NCI-H2107 treated with DMSO at 0.1 percent for 48 hours (cell line): ENCODE measurements around the gene TP53TG3F.
"Not testable (repeated sequence)": the region's sequence is repeated elsewhere in the genome, so short reads cannot be mapped to it uniquely, and the experiment has no call there.

Experiments used
- DNase-seq: peaks from one replicate; lab custom pipeline; 2025; ENCODE audit not compliant: unreplicated experiment; lab: John Stamatoyannopoulos, UW

The TP53TG3F gene

DNA sequence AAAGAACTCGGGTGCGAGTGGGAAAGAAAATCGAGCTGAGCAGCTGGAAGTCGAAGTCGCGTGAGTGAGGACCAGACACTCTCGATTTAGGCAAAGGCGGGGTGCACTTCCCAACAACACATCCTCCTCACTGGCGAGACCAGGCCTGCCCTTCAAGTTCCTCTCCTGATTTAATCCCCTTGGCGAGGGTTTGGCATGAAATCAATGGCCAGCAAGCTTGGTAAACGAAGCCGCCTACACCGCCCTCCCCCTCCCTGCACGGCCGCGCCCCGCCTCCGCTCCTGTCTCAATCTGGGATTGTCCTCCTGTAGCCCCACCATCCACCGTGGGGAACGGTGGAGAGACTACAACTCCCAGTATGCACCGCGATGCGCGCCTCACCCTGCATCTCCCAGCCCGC is at the start of gene TP53TG3F:
TSS of gene TP53TG3F (plus strand) at position 301 of the 400 bp plus-strand sequence. CDS start at position 369, 68 bp downstream.
- not testable (repeated sequence) for DNase-seq

DNA sequence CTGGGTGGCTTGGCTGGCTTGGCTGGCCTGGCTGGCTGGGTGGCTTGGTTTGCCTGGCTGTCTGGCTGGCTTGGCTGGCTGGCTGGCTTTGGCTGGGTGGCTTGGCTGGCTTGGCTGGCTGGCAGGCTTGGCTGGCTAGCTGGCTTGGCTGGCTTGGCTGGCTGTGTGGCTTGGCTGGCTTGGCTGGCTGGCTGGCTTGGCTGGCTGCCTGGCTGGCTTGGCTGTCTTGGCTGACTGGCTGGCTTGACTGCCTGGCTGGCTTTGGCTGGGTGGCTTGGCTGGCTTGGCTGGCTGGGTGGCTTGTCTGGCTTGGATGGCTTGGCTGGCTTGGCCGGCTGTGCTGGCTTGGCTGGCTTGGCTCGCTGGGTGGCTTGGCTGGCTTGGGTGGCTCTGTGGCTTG is 32.2 kb downstream of the TP53TG3F start:
- DNase-seq, result not testable (repeated sequence)

DNA sequence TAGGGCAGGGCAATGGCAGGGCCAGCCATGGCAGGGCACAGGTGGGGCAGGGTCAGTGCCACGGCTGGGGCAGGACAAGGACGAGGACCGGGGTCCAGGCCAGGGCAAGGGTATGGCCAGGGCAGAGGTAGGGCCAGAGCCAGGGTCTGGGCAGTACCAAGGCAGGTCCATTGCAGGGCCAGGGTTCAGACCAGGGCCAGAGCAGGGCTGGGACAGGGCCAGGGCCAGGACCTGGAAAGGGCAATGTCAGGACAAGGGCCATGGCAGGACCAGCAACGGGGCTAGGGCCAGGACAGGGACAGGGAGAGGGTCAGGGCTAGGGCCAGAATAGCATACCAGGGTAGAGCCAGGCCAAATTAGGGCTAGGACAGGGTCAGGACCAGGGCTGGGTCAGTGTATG is 47.8 kb downstream of the TP53TG3F start:
- not testable (repeated sequence) for DNase-seq

GRCh38 chr16:33509070-33509469 is 49.7 kb downstream of the TP53TG3F start:
- DNase-seq, result not testable (repeated sequence)

DNA sequence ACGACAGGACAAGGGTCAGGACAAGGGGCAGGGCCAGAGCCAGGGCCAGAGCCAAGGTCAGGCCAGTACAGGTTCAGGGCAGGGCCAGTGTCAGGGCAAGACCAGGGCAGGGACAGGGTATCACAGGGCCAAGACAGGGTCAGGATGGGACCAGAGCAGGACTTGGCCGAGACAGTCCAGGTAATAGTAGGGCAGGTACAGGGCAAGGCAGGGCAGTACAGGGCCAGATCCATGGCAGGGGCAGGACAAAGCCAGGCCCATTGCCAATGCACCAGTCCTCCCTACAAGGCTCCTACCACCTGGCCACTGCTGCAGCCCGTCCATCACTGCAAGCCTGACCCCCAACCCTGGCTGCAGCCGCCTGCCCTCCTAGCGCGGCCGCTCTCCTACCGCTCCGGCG is 50.5 kb downstream of the TP53TG3F start:
- DNase-seq, result not testable (repeated sequence)
